Mesodermal cell (in vitro differentiated cells): Measurements from ENCODE around the gene KTN1.

Experiments
- H3K27ac ChIP-seq: 2 replicates; pipeline ENCODE4 v1.7.0; 2013; ENCODE audit warnings: mild to moderate bottlenecking, low read depth, low read length, moderate library complexity; ENCODE audit not compliant: severe bottlenecking
- H3K36me3 ChIP-seq: 2 replicates; pipeline ENCODE4 v1.7.1; 2013; ENCODE audit warnings: mild to moderate bottlenecking, low read length, moderate library complexity; ENCODE audit not compliant: control insufficient read depth, insufficient read depth
- H3K4me1 ChIP-seq: one replicate; pipeline ENCODE4 v1.7.1; 2013; ENCODE audit warnings: mild to moderate bottlenecking, low read length; ENCODE audit not compliant: insufficient read depth, control insufficient read depth, poor library complexity, severe bottlenecking
- H3K4me3 ChIP-seq: 2 replicates; pipeline ENCODE4 v1.7.0; 2013; ENCODE audit warnings: low read length, control low read depth, mild to moderate bottlenecking; ENCODE audit not compliant: insufficient read depth, poor library complexity, severe bottlenecking; ENCODE audit errors: extremely low read depth
- H3K9me3 ChIP-seq: 2 replicates; pipeline ENCODE4 v1.7.1; 2013; ENCODE audit warnings: mild to moderate bottlenecking, low read length, moderate library complexity; ENCODE audit not compliant: control insufficient read depth
- WGBS, 2 experiments: methylation state at CpG; one replicate each; pipeline ENCODE4 v1.1.5; 2013; ENCODE audit warnings: missing lambda C conversion rate in 2 of 2; ENCODE audit not compliant: insufficient coverage in 2 of 2; 5-methylcytosine and 5-hydroxymethylcytosine counted together

The KTN1 gene

GRCh38 chr14:55574988-55575387, 5.0 kb upstream of the KTN1 start:
- no peaks in the 10 kb centered on the region for H3K9me3 ChIP-seq
- WGBS, 2 experiments: 92 to 93% methylated on average over 5 to 7 of the region's 7 CpGs
- H3K27ac ChIP-seq: no peak overlapping the region
- no peak overlapping the region for H3K4me3 ChIP-seq
- peaks cover 11% of the 10 kb centered on the region for H3K36me3 ChIP-seq
- H3K4me1 ChIP-seq: peaks cover 7% of the 10 kb centered on the region

- Histone ChIP-seq H3K27ac (no peak overlapping the region), H3K36me3 (peaks cover 11% of the 10 kb centered on the region), H3K4me1 (peaks cover 7% of the 10 kb centered on the region), H3K4me3 (no peak overlapping the region), H3K9me3 (no peaks in the 10 kb centered on the region)
- 92 to 100% methylated on average over 2 of the region's 4 CpGs for WGBS, 2 experiments
Observed at GRCh38 chr14:55577229-55577628, 2.8 kb upstream of the KTN1 start.

GRCh38 chr14:55578511-55578910, 1.5 kb upstream of the KTN1 start:
- Histone ChIP-seq H3K4me1 (peaks cover 13% of the 10 kb centered on the region), H3K27ac (no peak overlapping the region), H3K4me3 (peak overlapping the region; percentile 80), H3K9me3 (no peaks in the 10 kb centered on the region), H3K36me3 (peaks cover 11% of the 10 kb centered on the region)
- 80 to 87% methylated on average over 4 to 6 of the region's 8 CpGs for WGBS, 2 experiments

GRCh38 chr14:55580470-55581341, 699 bp downstream of the KTN1 start:
- Histone ChIP-seq H3K27ac (peak overlapping the region; percentile 84), H3K4me3 (peak overlapping the region; percentile 84), H3K4me1 (peaks cover 25% of the 10 kb centered on the region), H3K9me3 (no peaks in the 10 kb centered on the region), H3K36me3 (peaks cover 11% of the 10 kb centered on the region)
- 0% methylated on average over 56 to 84 of the region's 84 CpGs for WGBS, 2 experiments

- Histone ChIP-seq H3K36me3 (peaks cover 9% of the 10 kb centered on the region), H3K4me3 (peak overlapping the region; percentile 84), H3K9me3 (no peaks in the 10 kb centered on the region), H3K4me1 (peaks cover 25% of the 10 kb centered on the region), H3K27ac (peak overlapping the region; percentile 84)
- WGBS, 2 experiments: 6 to 10% methylated on average over 5 to 6 of the region's 6 CpGs
Observed at GRCh38 chr14:55581342-55581771, 1.4 kb downstream of the KTN1 start.

- Histone ChIP-seq H3K27ac (no peak overlapping the region), H3K4me1 (peaks cover 31% of the 10 kb centered on the region), H3K4me3 (no peak overlapping the region), H3K9me3 (no peaks in the 10 kb centered on the region), H3K36me3 (no peaks in the 10 kb centered on the region)
- 90 to 100% methylated on average over 2 of the region's 2 CpGs for WGBS, 2 experiments
Observed at GRCh38 chr14:55582746-55583145, 2.7 kb downstream of the KTN1 start.

- H3K36me3 ChIP-seq: no peaks in the 10 kb centered on the region
- H3K4me3 ChIP-seq: no peak overlapping the region
- peaks cover 31% of the 10 kb centered on the region for H3K4me1 ChIP-seq
- no peak overlapping the region for H3K27ac ChIP-seq
- no CpG with 5 or more reads among the region's 2 CpGs for WGBS, 2 experiments
- no peaks in the 10 kb centered on the region for H3K9me3 ChIP-seq
Observed at GRCh38 chr14:55583942-55584468, 4.0 kb downstream of the KTN1 start.

GRCh38 chr14:55585854-55586253, 5.8 kb downstream of the KTN1 start:
- no peak overlapping the region for H3K4me3 ChIP-seq
- WGBS, 2 experiments: 82 to 100% methylated on average over 1 of the region's 2 CpGs
- H3K36me3 ChIP-seq: no peaks in the 10 kb centered on the region
- no peaks in the 10 kb centered on the region for H3K9me3 ChIP-seq
- peaks cover 29% of the 10 kb centered on the region for H3K4me1 ChIP-seq
- H3K27ac ChIP-seq: no peak overlapping the region

GRCh38 chr14:55586411-55586810, 6.4 kb downstream of the KTN1 start:
- no peaks in the 10 kb centered on the region for H3K36me3 ChIP-seq
- WGBS, 2 experiments: no CpG with 5 or more reads among the region's 2 CpGs
- H3K4me3 ChIP-seq: no peak overlapping the region
- no peak overlapping the region for H3K27ac ChIP-seq
- H3K9me3 ChIP-seq: no peaks in the 10 kb centered on the region
- H3K4me1 ChIP-seq: peaks cover 29% of the 10 kb centered on the region

GRCh38 chr14:55587847-55588246, 7.8 kb downstream of the KTN1 start:
- Histone ChIP-seq H3K4me1 (peaks cover 27% of the 10 kb centered on the region), H3K27ac (no peak overlapping the region)

GRCh38 chr14:55588259-55588699, 8.3 kb downstream of the KTN1 start:
- no peaks in the 10 kb centered on the region for H3K9me3 ChIP-seq
- H3K27ac ChIP-seq: no peak overlapping the region
- no peak overlapping the region for H3K4me3 ChIP-seq
- 92 to 100% methylated on average over 1 to 2 of the region's 2 CpGs for WGBS, 2 experiments
- peaks cover 25% of the 10 kb centered on the region for H3K4me1 ChIP-seq
- no peaks in the 10 kb centered on the region for H3K36me3 ChIP-seq

More at GRCh38 chr14:55587847-55588246, 7.8 kb downstream of the KTN1 start:
- no peak overlapping the region for H3K4me3 ChIP-seq
- no peaks in the 10 kb centered on the region for H3K36me3 ChIP-seq
- WGBS, 2 experiments: no CpG with 5 or more reads among the region's 1 CpG
- H3K9me3 ChIP-seq: no peaks in the 10 kb centered on the region
